Measurements from ENCODE around the gene LIPC. TPM values are rescaled to one million over a fixed set of nuclear protein-coding genes. Genes with fewer than 3 reads are reported as not detected.

The LIPC gene
- total and polyA plus RNA-seq, 2 experiments from 2014 or later: 0.43 to 0.63 TPM

GRCh38 chr15:58465866-58466517 lies 34.2 kb downstream of the LIPC start:
- H3K79me2 ChIP-seq (ENCODE audit: insufficient read depth): no peaks in the 10 kb centered on the region
- no peaks in the 10 kb centered on the region for H3K27me3 ChIP-seq (replicated peaks; ENCODE audit: insufficient read depth)
- H3K27ac ChIP-seq: peak overlapping the region; percentile 3; the same call in 1 of the 2 replicates
- TF ChIP-seq EZH2phosphoT487 (IDR thresholded peaks at IDR 0.05; ENCODE audit: insufficient read depth, low read depth): no peak
- no peak for TF ChIP-seq EZH2 (IDR thresholded peaks at IDR 0.05; ENCODE audit: insufficient read depth, poor library complexity, severe bottlenecking)
- in situ Hi-C loops (cut with MboI): no loop called here
- H3F3A ChIP-seq (ENCODE audit: insufficient read depth): peaks cover 26% of the 10 kb centered on the region; the same call in 1 of the 2 replicates
- no peaks in the 10 kb centered on the region for H4K20me1 ChIP-seq (ENCODE audit: insufficient read depth)
- 61% methylated on average over 7 of the region's 7 CpGs for WGBS, 2 experiments (ENCODE audit: low coverage in 1 of 2, low lambda C conversion rate in 2 of 2, missing lambda C conversion rate in 2 of 2)
- H3K4me3 ChIP-seq: no peak overlapping the region
- H3K9me2 ChIP-seq (ENCODE audit: insufficient read depth): no peaks in the 10 kb centered on the region
- DNase-seq: peak; percentile 47
- H3K36me3 ChIP-seq (ENCODE audit: low read depth): no peaks in the 10 kb centered on the region
- H2AFZ ChIP-seq: no peak overlapping the region; the same call in 1 of the 2 replicates
- no peak overlapping the region for H3K4me2 ChIP-seq (ENCODE audit: unreplicated experiment)
- peaks cover 27% of the 10 kb centered on the region for H3K4me1 ChIP-seq (ENCODE audit: insufficient read depth)
- no peak overlapping the region for H3K9ac ChIP-seq
- no peaks in the 10 kb centered on the region for H3K9me3 ChIP-seq (ENCODE audit: low read depth)

- in situ Hi-C loops (cut with MboI): no loop called here
- Histone ChIP-seq H4K20me1 (ENCODE audit: insufficient read depth) (no peaks in the 10 kb centered on the region), H3K9ac (no peak overlapping the region), H3K4me1 (ENCODE audit: insufficient read depth) (peaks cover 31% of the 10 kb centered on the region), H3K4me2 (ENCODE audit: unreplicated experiment) (no peak overlapping the region), H3K36me3 (ENCODE audit: low read depth) (no peaks in the 10 kb centered on the region), H3K27me3 (replicated peaks; ENCODE audit: insufficient read depth) (no peaks in the 10 kb centered on the region), H3K79me2 (ENCODE audit: insufficient read depth) (no peaks in the 10 kb centered on the region), H3K9me2 (ENCODE audit: insufficient read depth) (no peaks in the 10 kb centered on the region), H3K27ac (no peak overlapping the region), H2AFZ (no peak overlapping the region), H3K4me3 (no peak overlapping the region), H3F3A (ENCODE audit: insufficient read depth) (peaks cover 26% of the 10 kb centered on the region; the same call in 1 of the 2 replicates), H3K9me3 (ENCODE audit: low read depth) (no peaks in the 10 kb centered on the region)
- TF ChIP-seq EZH2 (IDR thresholded peaks at IDR 0.05; ENCODE audit: insufficient read depth, poor library complexity, severe bottlenecking) (no peak), EZH2phosphoT487 (IDR thresholded peaks at IDR 0.05; ENCODE audit: insufficient read depth, low read depth) (no peak)
- 96 to 98% methylated on average over 2 of the region's 2 CpGs for WGBS, 2 experiments (ENCODE audit: low coverage in 1 of 2, low lambda C conversion rate in 2 of 2, missing lambda C conversion rate in 2 of 2)
- DNase-seq: no peak
These were observed 34.8 kb downstream of the LIPC start for GRCh38 chr15:58466566-58466965.

- Histone ChIP-seq H3K9ac (no peak overlapping the region), H2AFZ (no peak overlapping the region)
- DNase-seq: no peak
These were observed 35.4 kb downstream of the LIPC start for GRCh38 chr15:58467121-58467721.

GRCh38 chr15:58467722-58468423 lies 36.1 kb downstream of the LIPC start:
- 93 to 94% methylated on average over 9 of the region's 9 CpGs for WGBS, 2 experiments (ENCODE audit: low coverage in 1 of 2, low lambda C conversion rate in 2 of 2, missing lambda C conversion rate in 2 of 2)
- TF ChIP-seq EZH2 (IDR thresholded peaks at IDR 0.05; ENCODE audit: insufficient read depth, poor library complexity, severe bottlenecking) (no peak), EZH2phosphoT487 (IDR thresholded peaks at IDR 0.05; ENCODE audit: insufficient read depth, low read depth) (no peak)
- H3K9ac ChIP-seq: no peak overlapping the region
- peaks cover 38% of the 10 kb centered on the region for H3K4me1 ChIP-seq (ENCODE audit: insufficient read depth)
- no peak overlapping the region for H3K27ac ChIP-seq
- H4K20me1 ChIP-seq (ENCODE audit: insufficient read depth): no peaks in the 10 kb centered on the region
- in situ Hi-C loops (cut with MboI): no loop called here
- H3K4me2 ChIP-seq (ENCODE audit: unreplicated experiment): no peak overlapping the region
- no peaks in the 10 kb centered on the region for H3K79me2 ChIP-seq (ENCODE audit: insufficient read depth)
- no peak overlapping the region for H3K4me3 ChIP-seq
- no peak overlapping the region for H2AFZ ChIP-seq
- H3K9me2 ChIP-seq (ENCODE audit: insufficient read depth): no peaks in the 10 kb centered on the region
- peaks cover 26% of the 10 kb centered on the region; the same call in 1 of the 2 replicates for H3F3A ChIP-seq (ENCODE audit: insufficient read depth)
- H3K9me3 ChIP-seq (ENCODE audit: low read depth): no peaks in the 10 kb centered on the region
- no peaks in the 10 kb centered on the region for H3K27me3 ChIP-seq (replicated peaks; ENCODE audit: insufficient read depth)
- DNase-seq: no peak
- no peaks in the 10 kb centered on the region for H3K36me3 ChIP-seq (ENCODE audit: low read depth)

More at GRCh38 chr15:58467121-58467721, 35.4 kb downstream of the LIPC start:
- H3K4me3 ChIP-seq: no peak overlapping the region
- peaks cover 35% of the 10 kb centered on the region for H3K4me1 ChIP-seq (ENCODE audit: insufficient read depth)
- no peaks in the 10 kb centered on the region for H4K20me1 ChIP-seq (ENCODE audit: insufficient read depth)
- no peaks in the 10 kb centered on the region for H3K27me3 ChIP-seq (replicated peaks; ENCODE audit: insufficient read depth)
- peaks cover 26% of the 10 kb centered on the region; the same call in 1 of the 2 replicates for H3F3A ChIP-seq (ENCODE audit: insufficient read depth)
- no peak overlapping the region for H3K27ac ChIP-seq
- H3K36me3 ChIP-seq (ENCODE audit: low read depth): no peaks in the 10 kb centered on the region
- in situ Hi-C loops (cut with MboI): no loop called here
- TF ChIP-seq EZH2phosphoT487 (IDR thresholded peaks at IDR 0.05; ENCODE audit: insufficient read depth, low read depth): no peak
- no peak for TF ChIP-seq EZH2 (IDR thresholded peaks at IDR 0.05; ENCODE audit: insufficient read depth, poor library complexity, severe bottlenecking)
- 93 to 94% methylated on average over 15 of the region's 15 CpGs for WGBS, 2 experiments (ENCODE audit: low coverage in 1 of 2, low lambda C conversion rate in 2 of 2, missing lambda C conversion rate in 2 of 2)
- no peak overlapping the region for H3K4me2 ChIP-seq (ENCODE audit: unreplicated experiment)
- H3K79me2 ChIP-seq (ENCODE audit: insufficient read depth): no peaks in the 10 kb centered on the region
- H3K9me2 ChIP-seq (ENCODE audit: insufficient read depth): no peaks in the 10 kb centered on the region
- H3K9me3 ChIP-seq (ENCODE audit: low read depth): no peaks in the 10 kb centered on the region

Measured in GM23248 (cell line).